WTC11 (cell line): Measurements from ENCODE around the gene COL16A1.

Source experiments
- KAT7 ChIP-seq: sonication (generic); formaldehyde crosslinking; IDR thresholded peaks from 2 replicates; pipeline ENCODE4 v1.8.1; 2023; ENCODE audit warnings: missing genetic modification reagents, mild to moderate bottlenecking, borderline replicate concordance
- NFYB ChIP-seq: sonication (generic); formaldehyde crosslinking; conservative IDR thresholded peaks from 2 replicates; pipeline ENCODE4 v1.8.0; 2022; ENCODE audit warnings: low read depth, missing genetic modification reagents
- RELA ChIP-seq: sonication (generic); formaldehyde crosslinking; IDR thresholded peaks from 2 replicates; pipeline ENCODE4 v1.8.1; 2022; ENCODE audit warnings: missing genetic modification reagents, mild to moderate bottlenecking, borderline replicate concordance
- USF2 ChIP-seq: sonication (generic); formaldehyde crosslinking; IDR thresholded peaks from 2 replicates; pipeline ENCODE4 v1.8.1; 2023; ENCODE audit warnings: mild to moderate bottlenecking, missing genetic modification reagents, moderate library complexity
- ZSCAN18 ChIP-seq: fragments of 250-450 bp; sonication (Bioruptor Pico); IDR thresholded peaks from 2 replicates; pipeline ENCODE4 v2.1.2; 2022; ENCODE audit warnings: mild to moderate bottlenecking, moderate library complexity
- TF ChIP-seq, protein P1 (sequence below): fragments of 200-600 bp; IDR thresholded peaks from 2 replicates; pipeline ENCODE4 v1.8.0; 2022; ENCODE audit warnings: antibody characterized with exemption
- TF ChIP-seq, protein P2 (sequence below): sonication (generic); formaldehyde crosslinking; conservative IDR thresholded peaks from 2 replicates; pipeline ENCODE4 v1.8.1; 2022; ENCODE audit warnings: mild to moderate bottlenecking, missing genetic modification reagents

DNA sequence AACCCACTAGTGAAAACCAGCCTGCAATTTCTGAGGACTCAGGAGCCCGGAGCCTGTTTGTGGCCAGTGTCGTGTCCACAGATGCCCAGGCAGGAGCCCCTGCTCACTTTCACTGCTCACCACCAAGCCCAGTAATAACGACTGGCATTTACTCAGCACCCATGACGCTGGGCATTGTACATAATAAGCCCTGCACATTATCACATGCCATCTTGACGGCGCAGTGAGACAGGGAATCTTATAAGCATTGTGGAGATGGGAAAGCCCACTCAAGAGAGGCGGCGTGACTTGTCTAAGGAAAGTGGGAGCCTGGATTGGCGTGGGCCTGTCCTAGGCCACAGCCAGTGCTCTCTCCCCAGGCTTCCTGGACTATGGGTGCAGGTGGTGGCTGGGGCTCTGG is 30.4 kb downstream of the COL16A1 start:
- TF ChIP-seq, protein P1, sequence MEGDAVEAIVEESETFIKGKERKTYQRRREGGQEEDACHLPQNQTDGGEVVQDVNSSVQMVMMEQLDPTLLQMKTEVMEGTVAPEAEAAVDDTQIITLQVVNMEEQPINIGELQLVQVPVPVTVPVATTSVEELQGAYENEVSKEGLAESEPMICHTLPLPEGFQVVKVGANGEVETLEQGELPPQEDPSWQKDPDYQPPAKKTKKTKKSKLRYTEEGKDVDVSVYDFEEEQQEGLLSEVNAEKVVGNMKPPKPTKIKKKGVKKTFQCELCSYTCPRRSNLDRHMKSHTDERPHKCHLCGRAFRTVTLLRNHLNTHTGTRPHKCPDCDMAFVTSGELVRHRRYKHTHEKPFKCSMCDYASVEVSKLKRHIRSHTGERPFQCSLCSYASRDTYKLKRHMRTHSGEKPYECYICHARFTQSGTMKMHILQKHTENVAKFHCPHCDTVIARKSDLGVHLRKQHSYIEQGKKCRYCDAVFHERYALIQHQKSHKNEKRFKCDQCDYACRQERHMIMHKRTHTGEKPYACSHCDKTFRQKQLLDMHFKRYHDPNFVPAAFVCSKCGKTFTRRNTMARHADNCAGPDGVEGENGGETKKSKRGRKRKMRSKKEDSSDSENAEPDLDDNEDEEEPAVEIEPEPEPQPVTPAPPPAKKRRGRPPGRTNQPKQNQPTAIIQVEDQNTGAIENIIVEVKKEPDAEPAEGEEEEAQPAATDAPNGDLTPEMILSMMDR, result no peak
- no peak for TF ChIP-seq NFYB
- TF ChIP-seq USF2 (CRISPR knock-in tag), result no peak
- no peak for TF ChIP-seq RELA (CRISPR knock-in tag)
- TF ChIP-seq, protein P2, sequence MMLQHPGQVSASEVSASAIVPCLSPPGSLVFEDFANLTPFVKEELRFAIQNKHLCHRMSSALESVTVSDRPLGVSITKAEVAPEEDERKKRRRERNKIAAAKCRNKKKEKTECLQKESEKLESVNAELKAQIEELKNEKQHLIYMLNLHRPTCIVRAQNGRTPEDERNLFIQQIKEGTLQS (CRISPR knock-in tag), result no peak
- no peak for TF ChIP-seq ZSCAN18
- TF ChIP-seq KAT7 (CRISPR knock-in tag), result no peak
